Stimulated activated CD8-positive, alpha-beta memory T cell treated with anti-CD3 and anti-CD28 coated beads, Interleukin-7, amount 100 ng/mL, for 1 hour (primary cell): ENCODE results near the gene OPA3.
"Not testable (repeated sequence)": the region's sequence is repeated elsewhere in the genome, so short reads cannot be mapped to it uniquely, and the experiment has no call there.

Experiments used
- DNase-seq, 2 donors: peaks; one replicate each; pipeline ENCODE4 v3.0.0-alpha.2; 2020; ENCODE audit warnings: low read depth in 2 of 2

OPA3 gene

GRCh38 chr19:45522010-45522941 lies 62.3 kb downstream of the OPA3 start:
- no peak for DNase-seq

DNA sequence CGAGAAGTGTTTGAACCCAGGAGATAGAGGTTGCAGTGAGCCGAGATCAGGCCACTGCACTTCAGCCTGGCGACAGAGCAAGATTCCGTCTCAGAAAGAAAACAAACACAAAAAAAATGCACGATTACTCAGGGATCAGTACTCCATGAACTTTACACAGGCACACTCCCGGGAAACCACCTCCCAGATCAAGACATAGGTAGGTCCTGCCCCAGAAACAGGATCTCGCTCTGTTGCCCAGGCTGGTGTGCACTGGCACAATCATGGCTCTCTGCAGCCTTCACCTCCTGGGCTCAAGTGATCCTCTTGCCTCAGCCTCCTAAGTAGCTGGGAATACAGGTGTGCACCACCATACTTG lies 66.2 kb downstream of the OPA3 start:
- no peak for DNase-seq

GRCh38 chr19:45517641-45518468 lies 66.7 kb downstream of the OPA3 start:
- DNase-seq = no peak

GRCh38 chr19:45517238-45517637 lies 67.4 kb downstream of the OPA3 start:
- no peak for DNase-seq

DNA sequence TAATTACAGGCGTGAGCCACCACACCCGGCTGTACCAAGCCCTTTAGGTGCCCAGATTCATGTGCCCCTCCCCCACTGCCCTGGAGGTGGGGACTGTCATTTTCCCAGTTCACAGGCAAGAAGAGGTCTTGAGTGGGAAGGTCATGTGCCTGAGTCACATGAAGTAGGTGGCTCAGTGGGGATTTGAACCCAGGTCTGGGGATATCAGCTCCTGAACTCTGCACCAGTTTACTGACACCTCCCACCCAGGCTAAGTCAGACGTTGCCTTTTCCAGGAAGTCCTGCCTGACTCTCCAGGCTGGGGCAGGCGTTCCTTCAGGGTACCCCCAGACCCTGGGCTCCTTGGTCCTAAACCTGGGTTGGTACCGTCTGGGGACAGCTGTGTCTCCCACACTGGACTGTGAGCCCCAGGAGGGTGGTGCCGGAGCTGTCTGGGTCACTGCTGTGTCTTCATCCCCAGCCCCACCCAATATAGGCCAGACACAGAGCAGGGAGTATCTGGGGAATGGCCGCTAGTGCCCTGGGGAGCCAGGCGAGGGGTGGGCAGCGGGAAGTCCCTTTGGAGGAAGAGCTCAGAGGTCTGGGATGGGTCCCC lies 68.7 kb downstream of the OPA3 start:
- no peak for DNase-seq

DNA sequence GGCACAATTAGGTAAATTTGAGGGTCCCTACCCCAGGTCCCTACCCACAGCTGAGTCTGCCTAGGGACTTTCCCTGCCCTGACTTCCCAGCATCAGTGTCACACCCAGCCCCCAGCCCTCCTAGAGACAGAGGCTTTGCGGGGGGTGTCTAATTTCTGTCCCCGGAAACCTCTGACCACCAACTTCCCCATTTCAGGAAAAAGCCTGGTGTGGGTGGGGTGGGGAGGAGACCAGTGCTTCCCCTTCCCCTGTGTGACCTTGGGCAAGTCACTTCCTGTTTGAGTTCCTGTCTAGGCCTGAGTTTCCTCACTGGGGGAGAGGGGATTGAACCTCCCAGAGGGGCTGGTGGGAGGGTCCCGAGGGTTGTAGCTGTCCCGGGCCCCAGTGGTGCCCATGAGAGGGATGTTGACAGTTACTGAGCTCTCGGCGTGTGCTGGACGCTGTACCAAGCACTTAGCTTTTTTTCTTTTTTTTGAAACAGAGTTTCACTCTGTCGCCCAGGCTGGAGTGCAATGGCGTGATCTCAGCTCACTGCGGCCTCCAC lies 69.4 kb downstream of the OPA3 start:
- peak in 1 of 2 donors; percentile 21 for DNase-seq

GRCh38 chr19:45514376-45515051 lies 70.1 kb downstream of the OPA3 start:
- DNase-seq = no peak

- DNase-seq = no peak
These were observed 71.6 kb downstream of the OPA3 start for GRCh38 chr19:45512881-45513483.

GRCh38 chr19:45511074-45511473 lies 73.5 kb downstream of the OPA3 start:
- DNase-seq = no peak

- DNase-seq = not testable (repeated sequence)
These were observed 74.2 kb downstream of the OPA3 start for GRCh38 chr19:45510352-45510751.

DNA sequence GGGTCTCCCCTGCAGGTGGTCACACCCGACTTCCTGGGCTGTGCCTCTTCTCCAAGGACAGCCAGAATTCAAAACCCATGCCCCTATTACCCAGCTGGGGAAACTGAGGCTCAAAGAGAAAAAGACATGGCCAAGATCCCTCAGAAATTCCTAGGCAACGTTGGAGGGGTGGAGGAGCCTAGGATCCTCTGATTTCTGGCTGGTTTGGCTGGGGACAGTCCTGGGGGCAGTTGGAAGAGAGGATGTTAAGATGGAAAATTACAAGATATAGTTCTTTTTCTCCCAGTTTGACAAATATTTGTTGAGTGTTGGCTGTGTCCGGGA lies 74.9 kb downstream of the OPA3 start:
- no peak for DNase-seq

GRCh38 chr19:45508861-45509691 lies 75.5 kb downstream of the OPA3 start:
- no peak for DNase-seq

- no peak for DNase-seq
These were observed 76.2 kb downstream of the OPA3 start for GRCh38 chr19:45508417-45508860.

GRCh38 chr19:45507872-45508416 lies 76.7 kb downstream of the OPA3 start:
- no peak for DNase-seq

DNA sequence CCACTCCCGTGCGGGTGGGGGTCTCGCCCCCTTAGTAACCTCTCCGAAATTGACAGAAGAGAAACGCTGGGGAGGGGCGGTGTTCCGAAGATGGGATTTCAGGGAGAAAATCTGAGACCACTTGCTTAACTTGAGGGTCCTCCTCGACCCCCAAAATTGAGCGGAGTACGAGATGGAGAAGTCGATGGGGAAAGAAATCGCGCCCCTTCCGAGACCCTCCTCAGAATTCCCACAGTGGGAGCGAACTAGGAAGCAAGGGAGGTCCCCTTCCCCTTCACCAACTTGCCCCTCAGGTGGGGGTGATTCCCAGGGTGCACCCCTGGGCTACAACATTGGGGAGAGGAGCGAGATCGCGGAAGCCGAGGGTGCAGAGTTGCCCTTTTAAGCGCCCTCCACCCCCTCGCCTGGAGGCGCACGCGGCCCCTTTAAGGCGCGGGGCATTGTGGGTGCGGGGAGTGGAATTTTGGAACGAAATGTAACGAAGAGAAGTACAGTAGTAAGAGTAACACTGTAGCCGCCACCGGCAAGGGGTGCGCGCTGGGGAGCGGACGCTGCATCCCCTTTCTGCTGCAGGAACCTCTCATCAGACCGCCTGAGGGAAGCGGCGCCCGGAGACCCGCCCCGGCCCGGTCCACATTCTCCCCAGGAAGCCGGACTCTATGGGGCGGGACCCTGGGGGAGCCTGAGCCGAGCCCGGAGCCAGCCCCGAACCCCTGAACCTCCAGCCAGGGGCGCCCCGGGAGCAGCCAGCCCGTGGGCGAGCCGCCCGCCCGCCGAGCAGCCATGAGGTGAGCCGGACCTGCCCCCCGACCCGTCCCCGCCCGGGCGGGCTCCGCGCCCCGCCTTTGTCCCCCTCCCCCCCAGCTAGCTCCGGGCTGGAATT lies 77.4 kb downstream of the OPA3 start, which contains the start of gene VASP:
Gene VASP, plus strand, starts transcription at position 491 of the 883 bp plus-strand sequence. Its CDS starts 293 bp downstream, at position 784.
- peak; percentile 88 to 89 for DNase-seq

DNA sequence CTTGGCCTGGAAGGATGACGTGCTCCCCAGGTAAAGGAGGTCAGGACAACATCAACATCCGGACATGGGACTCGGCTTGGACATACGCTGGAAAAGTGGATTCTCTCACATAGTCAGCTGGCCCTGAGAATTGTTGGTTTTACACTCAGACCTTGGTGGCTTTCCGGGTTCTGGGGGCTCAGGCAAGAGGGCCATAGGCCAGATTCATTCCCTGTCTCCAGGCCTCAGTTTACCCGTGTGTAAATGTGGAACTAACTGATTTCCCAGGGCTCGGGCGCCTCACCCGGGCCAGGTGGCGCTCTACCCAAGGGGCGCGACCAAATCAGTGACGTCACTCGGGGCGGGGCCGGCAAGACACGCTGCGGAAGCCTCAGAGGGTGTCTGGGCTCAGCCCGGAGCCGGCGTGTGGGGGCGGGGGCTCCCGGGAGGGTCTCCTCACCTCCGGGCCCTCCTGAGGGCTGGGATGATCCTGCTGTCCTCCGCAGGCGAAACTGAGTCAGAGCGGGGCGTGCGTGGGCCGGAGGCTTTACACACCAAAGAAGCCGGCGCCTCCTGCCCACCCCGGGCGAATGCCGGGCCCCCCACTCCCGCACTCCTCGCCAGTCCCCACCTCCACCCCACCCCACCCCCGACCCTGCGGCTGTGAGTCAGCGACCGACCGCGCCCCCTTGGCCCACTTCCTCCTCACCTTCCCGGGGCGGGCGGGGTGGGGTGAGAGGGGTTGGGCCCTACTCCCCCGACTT lies 78.2 kb downstream of the OPA3 start:
- DNase-seq = peak; percentile 93 to 98

GRCh38 chr19:45505996-45506245 lies 78.7 kb downstream of the OPA3 start:
- DNase-seq = no peak
